Amniotic epithelial cell (primary cell): ENCODE data around the gene C1orf216.
"Not testable (repeated sequence)": the region's sequence is repeated elsewhere in the genome, so short reads cannot be mapped to it uniquely, and the experiment has no call there.

Source experiments
- DNase-seq: peaks from one replicate; pipeline ENCODE4 v3.0.0-alpha.2; 2010; ENCODE audit warnings: low read depth

Gene C1orf216

GRCh38 chr1:35718492-35719336 is at the start of gene C1orf216:
C1orf216 (minus strand) TSS chr1:35718884; CDS start chr1:35716321, 2,563 bp downstream.
- DNase-seq = peak; percentile 77

GRCh38 chr1:35764283-35764682 is 45.6 kb upstream of the C1orf216 start:
- no peak for DNase-seq

- DNase-seq = peak; percentile 18
Observed at GRCh38 chr1:35763201-35763600, 44.5 kb upstream of the C1orf216 start.

GRCh38 chr1:35762141-35762540 is 43.5 kb upstream of the C1orf216 start:
- no peak for DNase-seq

GRCh38 chr1:35756064-35756463 is 37.4 kb upstream of the C1orf216 start:
- no peak for DNase-seq

GRCh38 chr1:35753626-35754260 is 35.1 kb upstream of the C1orf216 start:
- no peak for DNase-seq

GRCh38 chr1:35748326-35748725 is 29.6 kb upstream of the C1orf216 start:
- DNase-seq = peak; percentile 4

- DNase-seq = no peak
Observed at GRCh38 chr1:35745124-35745730, 26.5 kb upstream of the C1orf216 start.

GRCh38 chr1:35737120-35737519 is 18.4 kb upstream of the C1orf216 start:
- DNase-seq = no peak

- no peak for DNase-seq
Observed at GRCh38 chr1:35727434-35728040, 8.9 kb upstream of the C1orf216 start.

GRCh38 chr1:35726450-35727433 is 8.1 kb upstream of the C1orf216 start:
- peak; percentile 47 for DNase-seq

- peak; percentile 60 for DNase-seq
Observed at GRCh38 chr1:35725596-35725995, 6.9 kb upstream of the C1orf216 start.

GRCh38 chr1:35717911-35718476 is 690 bp downstream of the C1orf216 start:
- DNase-seq = peak; percentile 50

GRCh38 chr1:35715568-35716002 is 3.1 kb downstream of the C1orf216 start:
- peak; percentile 64 for DNase-seq

GRCh38 chr1:35714921-35715567 is 3.6 kb downstream of the C1orf216 start:
- DNase-seq = no peak

- not testable (repeated sequence) for DNase-seq
Observed at GRCh38 chr1:35711098-35711497, 7.6 kb downstream of the C1orf216 start.

- DNase-seq = no peak
Observed at GRCh38 chr1:35708952-35709351, 9.7 kb downstream of the C1orf216 start.

GRCh38 chr1:35708441-35708921 is 10.2 kb downstream of the C1orf216 start:
- peak; percentile 6 for DNase-seq

- DNase-seq = no peak
Observed at GRCh38 chr1:35707601-35708440, 10.9 kb downstream of the C1orf216 start.
